SW 1271 (cell line): ENCODE results near the gene MANF.
"Not testable (repeated sequence)": the region's sequence is repeated elsewhere in the genome, so short reads cannot be mapped to it uniquely, and the experiment has no call there.

Experiments
- DNase-seq, 2 experiments: peaks; one replicate each; lab custom pipeline; 2025; lab: John Stamatoyannopoulos, UW

MANF gene

GRCh38 chr3:51373658-51374421, 11.3 kb upstream of the MANF start:
- DNase-seq, result no peak

GRCh38 chr3:51374456-51374855, 10.6 kb upstream of the MANF start:
- no peak for DNase-seq

DNA sequence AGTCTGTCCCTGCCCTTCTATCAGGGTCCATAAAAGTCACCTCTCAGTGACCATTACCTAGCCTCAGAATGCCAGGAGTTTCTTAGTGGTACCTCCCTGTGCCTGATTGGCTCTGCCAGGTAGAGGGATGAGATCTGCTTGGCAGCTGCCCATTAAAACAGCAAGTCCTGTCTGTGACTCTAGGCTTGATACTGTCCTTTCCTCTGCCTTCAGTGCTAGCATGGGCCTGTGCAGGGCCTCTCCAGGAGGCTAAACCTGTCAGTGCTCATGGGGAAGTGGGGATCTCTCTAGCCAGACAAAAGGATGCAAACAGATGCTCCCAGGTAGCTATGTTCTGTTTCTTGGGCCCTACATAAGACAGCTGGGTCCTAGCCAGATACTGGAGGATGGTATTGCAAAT, 10.0 kb upstream of the MANF start:
- DNase-seq, result no peak

- no peak for DNase-seq
Observed at GRCh38 chr3:51375571-51375970, 9.5 kb upstream of the MANF start.

GRCh38 chr3:51378065-51378464, 7.0 kb upstream of the MANF start:
- no peak for DNase-seq

DNA sequence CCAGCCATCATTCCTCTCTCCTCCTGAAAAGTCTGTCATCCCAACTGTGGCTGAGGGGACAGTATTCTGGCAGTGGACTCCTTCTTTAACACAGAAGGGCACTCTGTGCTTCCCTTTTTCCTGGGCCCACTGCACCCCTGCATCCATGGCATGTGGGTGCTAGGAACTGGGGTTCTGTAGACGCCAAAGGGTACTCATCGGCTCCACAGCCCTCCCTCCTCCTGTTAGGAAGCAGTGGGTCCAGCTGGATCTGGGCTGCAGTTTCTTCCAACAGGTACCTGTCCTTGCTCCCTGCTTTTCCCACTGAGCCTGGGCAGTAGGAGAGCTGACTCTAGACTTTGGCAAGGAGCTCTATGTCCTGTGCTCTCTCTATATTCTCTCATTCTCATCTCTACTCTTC, 6.4 kb upstream of the MANF start:
- DNase-seq, result no peak

DNA sequence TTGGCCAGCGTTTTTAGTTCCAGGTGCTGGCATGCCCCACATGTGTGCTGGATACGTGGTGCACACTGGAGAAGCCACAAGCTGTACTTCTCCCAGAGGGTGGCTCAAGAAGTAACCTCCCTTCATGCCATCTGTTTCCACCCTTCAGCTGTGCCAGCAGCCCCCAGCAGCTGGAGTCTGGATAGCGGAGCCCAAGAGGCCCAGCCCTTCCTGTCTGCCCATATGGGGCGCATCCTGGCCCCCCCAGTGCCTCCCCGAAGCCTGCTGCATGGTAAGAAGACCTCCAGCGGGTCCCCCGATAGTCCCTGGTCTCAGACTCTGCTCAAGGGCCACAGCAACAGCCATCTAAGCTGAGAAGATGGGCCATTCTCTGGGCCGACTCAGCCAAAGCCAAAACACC, 5.8 kb upstream of the MANF start:
- DNase-seq, result no peak

GRCh38 chr3:51379746-51380455, 5.2 kb upstream of the MANF start:
- DNase-seq, result no peak

GRCh38 chr3:51380601-51381332, 4.3 kb upstream of the MANF start:
- DNase-seq, result no peak

DNA sequence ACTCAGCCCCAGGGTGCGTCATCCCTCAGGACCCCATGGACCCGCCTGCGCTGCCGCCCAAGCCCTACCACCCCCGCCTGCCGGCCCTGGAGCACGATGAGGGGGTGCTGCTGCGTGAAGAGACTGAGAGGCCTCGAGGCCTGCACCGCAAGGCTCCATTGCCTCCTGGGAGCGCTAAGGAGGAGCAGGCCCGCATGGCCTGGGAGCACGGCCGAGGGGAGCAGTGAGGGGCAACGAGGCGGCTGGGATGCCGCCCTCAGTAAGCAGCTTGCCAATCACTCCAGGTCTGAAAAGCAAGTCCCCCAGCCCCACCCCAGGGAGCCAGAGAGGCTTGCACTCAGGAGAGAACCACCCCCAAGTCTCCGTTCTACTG, 3.8 kb upstream of the MANF start:
- no peak for DNase-seq

DNA sequence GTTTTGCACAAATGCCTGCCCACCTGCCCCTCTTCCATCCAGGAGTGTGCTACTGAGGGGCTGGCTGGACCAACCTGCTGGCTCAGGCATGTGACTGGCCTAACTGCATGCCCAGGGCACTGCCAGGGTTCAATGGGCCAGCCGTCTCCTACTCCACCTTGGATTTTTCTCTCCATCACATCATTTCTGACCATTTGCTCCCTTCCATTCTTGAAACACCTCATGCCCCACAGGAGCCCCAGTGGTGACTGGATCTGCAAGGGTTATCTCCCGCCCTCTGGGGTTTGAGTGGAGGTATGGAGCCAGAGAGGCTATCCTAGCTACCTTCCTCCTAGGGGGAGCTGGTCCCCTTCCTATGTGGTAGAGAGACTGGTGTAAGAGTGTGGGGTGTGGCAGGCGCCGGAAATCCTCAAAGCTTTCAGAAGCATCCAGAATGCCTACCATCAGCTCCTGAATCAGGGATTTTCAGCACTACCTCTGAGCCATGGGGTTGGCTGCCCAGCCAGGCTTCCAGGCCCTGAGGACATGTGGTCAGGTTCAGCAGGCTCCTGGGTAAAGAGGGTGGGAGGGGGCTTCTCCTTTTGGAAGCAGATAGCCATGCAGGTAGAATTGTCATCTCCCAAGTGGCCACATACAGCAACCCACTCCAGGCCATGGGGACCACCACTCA, 2.9 kb upstream of the MANF start:
- DNase-seq, result no peak

DNA sequence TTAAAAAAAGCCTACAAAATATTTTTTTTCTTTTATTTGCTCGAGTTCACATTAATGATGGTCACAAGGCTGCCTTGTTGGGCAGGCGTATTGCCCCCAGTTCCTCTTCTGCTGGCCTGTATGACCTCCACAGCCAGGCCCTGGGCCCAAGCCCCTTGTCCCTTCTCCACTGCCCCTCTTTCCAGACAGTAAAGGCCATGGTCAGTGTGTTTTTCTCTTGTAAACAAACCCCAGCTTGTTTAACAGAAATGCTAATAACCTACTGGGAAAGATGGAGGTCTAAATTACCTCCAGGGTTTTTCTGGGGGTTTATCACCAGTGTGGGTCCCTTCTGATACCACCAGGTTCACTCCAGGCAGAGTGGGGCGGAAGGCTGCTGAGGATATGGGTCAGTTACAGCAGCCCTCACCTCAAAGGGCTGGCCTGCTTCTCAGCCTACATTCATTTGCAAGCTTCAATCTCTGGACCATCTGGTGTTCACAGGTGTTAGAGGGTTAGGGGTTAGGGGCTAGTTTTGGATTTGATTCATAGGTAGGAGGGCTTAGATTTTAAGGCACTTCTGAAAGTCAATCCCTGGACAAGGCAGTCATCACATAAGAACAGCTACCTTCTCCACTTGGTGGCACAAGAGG, 2.0 kb upstream of the MANF start:
- no peak for DNase-seq

GRCh38 chr3:51384055-51384725, 901 bp upstream of the MANF start:
- peak in 1 of 2 experiments; percentile 29 for DNase-seq

GRCh38 chr3:51385621-51386091, 565 bp downstream of the MANF start:
- no peak for DNase-seq

DNA sequence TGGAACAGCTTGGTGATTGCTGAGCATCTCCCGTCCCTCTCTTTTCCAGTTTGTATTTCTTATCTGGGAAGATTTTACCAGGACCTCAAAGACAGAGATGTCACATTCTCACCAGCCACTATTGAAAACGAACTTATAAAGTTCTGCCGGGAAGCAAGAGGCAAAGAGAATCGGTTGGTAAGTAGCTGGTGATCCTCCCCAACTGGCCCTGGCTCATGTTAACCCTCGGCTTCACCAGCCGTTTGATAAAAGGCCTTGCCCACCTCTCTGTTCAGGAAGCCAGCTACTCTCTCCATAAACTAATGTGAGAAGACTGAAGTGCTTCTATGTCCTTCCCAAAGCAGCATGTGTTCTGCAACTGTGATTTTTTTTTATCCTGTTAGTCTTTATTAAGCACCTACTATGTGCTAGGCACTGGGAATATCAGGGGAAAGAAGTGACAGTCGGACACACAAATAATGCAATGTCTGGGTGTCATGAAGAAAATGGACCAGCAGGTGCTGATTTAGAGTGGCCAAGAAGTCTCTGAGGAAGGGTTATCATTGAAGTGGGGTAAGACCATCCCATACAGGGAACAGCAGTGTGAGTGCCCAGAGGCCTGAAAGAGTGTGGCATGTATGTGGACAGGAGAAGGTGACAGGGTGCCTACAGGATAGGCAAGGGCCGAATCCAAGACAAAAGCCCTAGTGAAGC, 1.2 kb downstream of the MANF start:
- DNase-seq, result no peak

DNA sequence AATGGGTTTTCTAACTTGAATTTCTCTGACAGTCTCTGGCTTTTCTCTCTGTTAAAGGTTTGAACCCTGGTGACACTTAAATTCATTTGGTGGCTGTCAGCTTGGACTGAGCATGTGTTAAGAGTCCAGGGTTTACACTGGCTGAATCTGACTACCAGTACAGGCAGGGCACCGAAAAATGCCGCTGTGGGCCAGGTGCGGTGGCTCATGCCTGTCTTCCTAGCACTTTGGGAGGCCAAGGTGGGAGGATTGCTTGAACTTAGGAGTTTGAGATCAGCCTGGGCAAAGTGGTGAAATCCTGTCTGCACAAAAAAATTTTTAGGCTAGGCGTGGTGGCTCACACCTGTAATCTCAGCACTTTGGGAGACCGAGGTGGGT, 1.8 kb downstream of the MANF start:
- no peak for DNase-seq

GRCh38 chr3:51387281-51387680, 2.2 kb downstream of the MANF start:
- DNase-seq, result not testable (repeated sequence)

- no peak for DNase-seq
Observed at GRCh38 chr3:51388286-51389029, 3.4 kb downstream of the MANF start.

DNA sequence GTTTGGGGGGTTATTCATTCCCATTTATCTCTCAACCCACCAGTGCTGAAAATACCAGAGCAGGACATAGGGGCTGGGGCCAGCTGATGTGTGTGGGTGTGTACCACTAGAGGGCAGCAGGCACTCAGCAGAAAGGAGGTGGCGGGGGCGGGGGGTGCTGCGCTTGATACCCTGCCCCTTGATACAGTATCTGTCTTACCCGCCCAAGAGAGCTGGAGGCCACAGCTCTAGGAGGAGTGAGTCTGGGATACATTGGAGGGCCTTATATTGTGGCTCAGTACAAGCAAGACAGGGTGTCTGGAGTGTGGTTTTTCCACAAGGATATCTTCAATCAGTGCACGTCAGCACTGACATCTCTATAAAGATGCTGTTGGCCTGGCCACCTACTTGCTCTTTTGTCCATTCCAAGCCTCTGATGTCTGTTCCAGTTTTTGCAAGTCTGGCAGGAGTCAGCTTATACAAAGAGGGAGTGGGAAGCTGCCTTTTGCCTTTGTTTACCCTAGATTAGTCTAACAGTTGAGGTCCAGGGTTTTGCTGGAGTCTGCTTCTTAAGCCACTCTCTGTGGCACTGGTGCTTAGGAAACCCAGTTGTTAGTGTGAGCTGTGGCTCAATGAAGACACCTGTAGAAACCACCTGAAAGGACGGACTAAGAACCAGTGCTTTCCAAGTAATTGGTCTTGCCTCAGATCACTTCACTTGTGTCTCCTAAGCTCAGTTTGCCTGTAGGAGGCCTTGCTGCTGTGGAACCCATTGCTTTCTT, 4.5 kb downstream of the MANF start:
- peak in 1 of 2 experiments; percentile 33 for DNase-seq
